ENCODE results near the gene ZDHHC11B.
"Not testable (repeated sequence)": the region's sequence is repeated elsewhere in the genome, so short reads cannot be mapped to it uniquely, and the experiment has no call there.

The ZDHHC11B gene

GRCh38 chr5:771087-771781 is 13.3 kb downstream of the ZDHHC11B start:
- not testable (repeated sequence) for FAIRE-seq; DNase-seq (ENCODE audit: insufficient read length, low spot score)

DNA sequence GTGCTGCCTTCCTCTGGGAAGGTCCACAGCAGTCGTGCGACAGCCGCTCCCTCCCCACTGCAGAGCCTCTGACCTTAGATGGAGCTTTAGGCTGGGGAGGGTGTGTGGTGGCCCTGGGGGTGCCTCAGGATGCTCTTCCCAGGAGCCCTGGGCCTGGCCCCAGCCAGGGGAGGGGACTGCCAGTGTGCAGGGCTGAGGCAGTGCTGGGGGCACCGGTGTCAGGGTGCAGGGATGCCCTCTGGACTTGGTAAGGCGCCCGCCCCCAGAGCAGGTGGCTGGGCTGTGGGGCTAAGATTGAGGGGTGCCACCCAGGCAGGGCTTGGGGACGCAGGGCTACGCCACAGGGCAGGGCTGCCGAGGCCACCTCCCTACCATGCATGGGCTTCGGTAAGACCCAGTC is 13.9 kb downstream of the ZDHHC11B start:
- not testable (repeated sequence) for DNase-seq (ENCODE audit: insufficient read length, low spot score)

DNA sequence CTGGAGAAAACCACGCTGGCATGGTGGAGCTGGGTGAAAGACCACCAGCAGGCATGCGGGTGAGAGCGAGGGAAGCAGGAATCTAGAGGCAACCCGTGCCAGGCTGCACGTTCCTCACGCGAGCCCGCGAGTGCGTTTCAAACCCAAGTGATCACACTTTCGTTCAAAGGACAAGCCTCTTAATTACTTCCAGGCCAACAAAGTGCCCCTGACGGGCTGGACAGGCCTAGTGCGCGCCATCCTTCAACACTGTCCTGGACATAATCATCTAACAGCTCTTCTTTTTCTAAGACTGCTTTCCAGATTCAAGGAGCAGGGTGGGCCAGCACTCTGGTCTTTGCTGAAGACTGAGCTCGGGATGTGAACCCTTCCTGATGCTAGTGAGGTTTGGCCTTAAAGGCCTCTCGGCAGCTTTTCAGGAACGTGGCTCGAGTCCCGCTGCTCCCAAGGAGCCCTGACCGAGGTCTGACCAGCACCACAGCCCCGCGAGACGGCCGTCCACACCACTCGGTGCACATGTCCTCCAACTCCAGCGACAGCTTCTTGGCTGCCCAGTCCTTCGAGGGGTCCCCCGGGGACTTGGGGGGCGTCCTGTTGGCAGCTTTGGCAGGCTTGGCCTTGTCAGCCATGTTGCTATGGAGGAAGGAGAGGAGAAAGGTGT is 14.9 kb downstream of the ZDHHC11B start:
- DNase-seq (ENCODE audit: insufficient read length, low spot score); FAIRE-seq: not testable (repeated sequence)

More for the DNA sequence above, 13.9 kb downstream of the ZDHHC11B start:
- FAIRE-seq = not testable (repeated sequence)

- DNase-seq (ENCODE audit: insufficient read length, low spot score) (no peak), FAIRE-seq (no peak)
Measured at GRCh38 chr5:766666-767431, 17.7 kb downstream of the ZDHHC11B start.

GRCh38 chr5:765948-766631 is 18.4 kb downstream of the ZDHHC11B start:
- FAIRE-seq (no peak), DNase-seq (ENCODE audit: insufficient read length, low spot score) (peak; percentile 25)

- no peak for FAIRE-seq
- DNase-seq (ENCODE audit: insufficient read length, low spot score) = no peak
Measured at GRCh38 chr5:763998-764781, 20.3 kb downstream of the ZDHHC11B start.

DNA sequence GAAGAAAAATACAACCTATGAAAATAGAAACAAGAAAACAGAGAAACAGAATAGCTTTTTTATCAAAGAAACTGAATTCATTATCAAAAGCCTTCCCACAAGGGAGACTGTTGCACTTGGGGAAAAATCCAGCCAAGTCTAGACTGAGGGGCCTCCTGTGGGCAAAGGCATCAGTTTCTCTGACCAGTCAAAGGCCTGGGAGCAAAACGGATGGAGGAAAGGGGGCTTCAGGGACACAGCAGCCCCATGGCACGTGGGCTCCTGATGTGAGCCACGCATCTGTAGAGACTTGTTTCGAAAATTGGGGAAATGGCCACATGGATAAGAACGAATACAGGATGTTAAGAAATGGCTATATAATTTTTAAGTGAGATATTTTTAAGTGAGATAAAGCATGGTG is 21.1 kb downstream of the ZDHHC11B start:
- no peak for FAIRE-seq
- no peak for DNase-seq (ENCODE audit: insufficient read length, low spot score)

GRCh38 chr5:762996-763395 is 21.5 kb downstream of the ZDHHC11B start:
- DNase-seq (ENCODE audit: insufficient read length, low spot score); FAIRE-seq: not testable (repeated sequence)

GRCh38 chr5:761854-762710 is 22.4 kb downstream of the ZDHHC11B start:
- FAIRE-seq = no peak

DNA sequence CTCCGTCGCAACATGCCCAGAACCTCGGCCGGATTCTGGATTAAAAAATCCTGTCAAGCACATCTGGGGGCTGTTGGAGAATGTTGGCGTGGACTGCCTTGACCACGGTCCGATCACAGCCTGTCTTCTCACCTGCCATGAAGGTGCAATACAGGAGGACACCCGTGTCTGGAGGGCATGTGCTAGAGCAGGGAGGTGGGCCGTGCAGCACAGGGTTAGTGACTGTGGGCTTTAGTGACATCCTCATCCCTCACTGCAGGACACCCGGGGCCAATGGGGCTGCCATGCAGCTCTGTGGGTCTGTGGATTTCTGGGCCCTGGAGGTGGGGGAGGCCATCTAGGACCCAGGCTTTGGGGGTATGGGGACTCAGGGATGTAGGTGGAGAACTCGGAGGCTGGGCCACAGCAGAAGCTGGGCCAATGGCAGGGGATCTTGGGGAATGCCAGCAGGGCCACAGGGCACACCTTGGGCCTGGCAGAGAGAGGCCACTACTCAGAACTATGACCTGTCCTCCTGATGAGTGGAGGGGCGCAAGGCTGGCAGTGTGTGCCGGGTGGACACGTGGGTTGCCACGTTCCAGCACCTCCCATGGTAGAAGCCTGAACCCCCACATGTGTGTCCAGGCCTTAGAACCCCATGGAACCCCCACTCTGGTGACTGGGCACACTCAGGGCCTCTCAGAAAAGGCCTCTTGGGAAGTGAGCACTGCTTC is 23.3 kb downstream of the ZDHHC11B start:
- DNase-seq (ENCODE audit: insufficient read length, low spot score) = no peak
- no peak for FAIRE-seq

More at GRCh38 chr5:761854-762710, 22.4 kb downstream of the ZDHHC11B start:
- DNase-seq (ENCODE audit: insufficient read length, low spot score) = no peak

DNA sequence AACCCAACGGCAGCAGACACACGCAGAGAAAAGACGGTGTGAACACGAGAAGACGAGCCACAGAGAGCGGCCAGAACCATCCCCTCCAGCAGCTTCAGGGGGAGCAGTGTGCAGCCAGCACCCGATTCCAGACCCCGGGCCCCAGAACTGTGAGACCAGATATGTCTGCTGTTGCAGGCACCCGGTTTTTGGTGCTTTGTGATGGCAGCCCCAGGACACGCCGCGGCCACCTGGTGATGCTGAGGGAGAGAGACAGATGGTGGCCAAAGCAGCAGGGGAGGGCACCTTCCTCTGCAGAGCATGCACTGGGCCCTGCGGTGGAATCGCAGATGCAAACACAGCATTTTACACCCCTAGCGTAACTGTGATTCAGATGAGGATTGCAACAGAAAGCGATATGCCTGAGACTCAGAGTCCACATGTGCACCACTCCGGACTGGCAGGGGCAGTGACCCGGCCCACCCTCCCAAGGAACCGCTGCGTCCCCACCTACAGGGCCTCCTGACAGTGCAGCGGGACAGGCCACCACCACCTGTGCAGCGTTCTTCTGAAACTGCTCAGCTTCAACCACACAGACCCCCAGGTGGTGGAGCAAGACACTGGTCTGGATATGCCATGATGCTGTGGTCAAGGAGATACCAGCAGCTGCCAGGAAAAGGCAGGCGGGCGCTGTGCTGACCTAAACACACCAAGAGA is 24.0 kb downstream of the ZDHHC11B start:
- no peak for FAIRE-seq

DNA sequence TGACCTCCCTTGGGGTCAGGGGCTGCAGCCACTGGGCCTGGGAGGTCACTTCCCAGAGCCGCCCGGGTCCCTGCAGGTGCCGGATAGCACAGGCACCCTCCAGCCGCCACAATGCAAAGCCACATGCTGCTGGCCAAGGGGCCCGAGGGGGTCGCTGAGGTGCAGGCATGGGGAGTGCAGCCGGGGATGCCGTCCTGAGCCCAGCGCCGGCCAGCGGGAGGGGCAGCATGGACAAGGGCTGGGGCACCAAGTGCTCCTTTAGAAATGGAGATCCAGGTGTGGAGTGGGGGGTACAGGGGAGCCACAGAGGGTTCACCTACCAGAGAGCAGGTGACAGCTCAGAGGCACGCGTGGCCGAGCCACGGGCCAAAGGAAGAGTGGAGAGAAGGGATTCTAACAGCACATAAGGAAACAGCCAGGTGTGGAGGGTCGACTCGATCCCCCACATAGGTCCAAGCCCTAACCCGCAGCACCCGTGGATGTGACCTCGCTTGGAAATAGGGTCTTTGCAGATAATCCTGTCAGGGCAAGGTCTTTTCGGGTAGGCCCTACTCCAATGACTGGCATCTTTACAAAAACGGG is 24.7 kb downstream of the ZDHHC11B start:
- DNase-seq (ENCODE audit: insufficient read length, low spot score) (no peak), FAIRE-seq (no peak)

More for the DNA sequence above, 24.0 kb downstream of the ZDHHC11B start:
- no peak for DNase-seq (ENCODE audit: insufficient read length, low spot score)

- no peak for DNase-seq (ENCODE audit: insufficient read length, low spot score)
- no peak for FAIRE-seq
Measured at GRCh38 chr5:759111-759751, 25.3 kb downstream of the ZDHHC11B start.

- no peak for FAIRE-seq
Measured at GRCh38 chr5:758698-759053, 25.9 kb downstream of the ZDHHC11B start.

GRCh38 chr5:757931-758697 is 26.4 kb downstream of the ZDHHC11B start:
- no peak for FAIRE-seq
- DNase-seq (ENCODE audit: insufficient read length, low spot score) = no peak

More at GRCh38 chr5:758698-759053, 25.9 kb downstream of the ZDHHC11B start:
- DNase-seq (ENCODE audit: insufficient read length, low spot score) = no peak

DNA sequence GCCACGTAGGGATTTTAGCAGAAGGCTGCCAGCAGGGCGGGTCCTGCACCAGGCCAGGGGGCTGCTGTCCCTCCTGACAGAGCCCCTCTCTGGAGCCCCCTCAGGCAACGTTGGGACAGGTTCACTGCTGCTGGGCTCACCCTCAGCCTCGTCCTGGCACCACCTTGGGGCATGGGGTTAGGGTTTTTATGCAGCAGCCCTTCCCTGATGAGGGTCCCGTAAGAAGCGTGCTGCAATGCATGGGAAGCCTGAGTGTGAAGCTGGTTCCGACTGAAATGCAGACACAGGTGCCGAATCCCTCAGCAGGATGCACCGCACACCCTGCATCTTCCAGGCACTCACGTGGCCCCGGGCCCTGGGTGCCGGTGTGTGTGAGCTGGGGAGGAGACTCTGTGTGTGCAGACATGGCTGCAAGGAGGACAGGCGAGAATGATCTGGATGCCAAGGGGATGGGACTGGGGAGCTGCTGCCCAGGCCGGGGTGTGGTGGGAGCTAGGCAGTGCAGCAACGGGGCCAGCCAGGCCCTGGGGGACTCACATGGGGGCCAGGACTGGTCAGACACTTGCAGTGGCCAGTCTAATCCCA is 27.1 kb downstream of the ZDHHC11B start:
- FAIRE-seq = no peak
- DNase-seq (ENCODE audit: insufficient read length, low spot score) = no peak

All from GM19239 (cell line).